Activated effector memory CD4-positive, alpha-beta T cell treated with Interleukin-2 at 50 U/mL for 16 hours (primary cell): Measurements from ENCODE around the gene SMG9.
"Not testable (repeated sequence)": the region's sequence is repeated elsewhere in the genome, so short reads cannot be mapped to it uniquely, and the experiment has no call there.

Experiments used
- DNase-seq: peaks from one replicate; pipeline ENCODE4 v3.0.0-alpha.2; 2020

Gene SMG9

GRCh38 chr19:43779820-43780219, 25.1 kb upstream of the SMG9 start:
- no peak for DNase-seq

- no peak for DNase-seq
These were observed 24.5 kb upstream of the SMG9 start for GRCh38 chr19:43779147-43779819.

- no peak for DNase-seq
These were observed 23.9 kb upstream of the SMG9 start for GRCh38 chr19:43778651-43779050.

- peak; percentile 25 for DNase-seq
These were observed 22.5 kb upstream of the SMG9 start for GRCh38 chr19:43777163-43777695.

- no peak for DNase-seq
These were observed 21.5 kb upstream of the SMG9 start for GRCh38 chr19:43776286-43776685.

- DNase-seq: no peak
These were observed 20.6 kb upstream of the SMG9 start for GRCh38 chr19:43775299-43775890.

GRCh38 chr19:43774940-43775258, 20.1 kb upstream of the SMG9 start:
- not testable (repeated sequence) for DNase-seq

GRCh38 chr19:43774103-43774939, 19.6 kb upstream of the SMG9 start:
- no peak for DNase-seq

GRCh38 chr19:43773725-43774102, 19.0 kb upstream of the SMG9 start:
- no peak for DNase-seq

GRCh38 chr19:43769256-43769655, 14.5 kb upstream of the SMG9 start:
- no peak for DNase-seq

GRCh38 chr19:43768273-43769050, 13.7 kb upstream of the SMG9 start:
- DNase-seq: no peak

- no peak for DNase-seq
These were observed 13.1 kb upstream of the SMG9 start for GRCh38 chr19:43767818-43768217.

GRCh38 chr19:43767316-43767715, 12.6 kb upstream of the SMG9 start:
- no peak for DNase-seq

GRCh38 chr19:43766755-43767043, 11.9 kb upstream of the SMG9 start:
- DNase-seq: no peak

- peak; percentile 74 for DNase-seq
These were observed 10.5 kb upstream of the SMG9 start for GRCh38 chr19:43765109-43765876.

GRCh38 chr19:43764684-43765083, 9.9 kb upstream of the SMG9 start:
- not testable (repeated sequence) for DNase-seq

- DNase-seq: no peak
These were observed 8.7 kb upstream of the SMG9 start for GRCh38 chr19:43763473-43763939.

- no peak for DNase-seq
These were observed 8.1 kb upstream of the SMG9 start for GRCh38 chr19:43762814-43763213.

- no peak for DNase-seq
These were observed 6.2 kb upstream of the SMG9 start for GRCh38 chr19:43760941-43761340.

- DNase-seq: no peak
These were observed 4.8 kb upstream of the SMG9 start for GRCh38 chr19:43759515-43759914.

- peak; percentile 66 for DNase-seq
These were observed 567 bp upstream of the SMG9 start for GRCh38 chr19:43755256-43755801.

GRCh38 chr19:43754253-43754502, 584 bp downstream of the SMG9 start:
- no peak for DNase-seq
